ENCODE data around the gene FAM241B.

FAM241B gene

GRCh38 chr10:69668721-69669120 is 38.7 kb downstream of the FAM241B start:
- no peak for DNase-seq

- DNase-seq = no peak
These were observed 39.4 kb downstream of the FAM241B start for GRCh38 chr10:69669409-69669808.

- no peak for DNase-seq
These were observed 43.5 kb downstream of the FAM241B start for GRCh38 chr10:69673521-69673920.

GRCh38 chr10:69674786-69675185 is 44.7 kb downstream of the FAM241B start:
- no peak for DNase-seq

- DNase-seq = no peak
These were observed 46.3 kb downstream of the FAM241B start for GRCh38 chr10:69676301-69676700.

- DNase-seq = no peak
These were observed 48.1 kb downstream of the FAM241B start for GRCh38 chr10:69677985-69678654.

- DNase-seq = no peak
These were observed 49.7 kb downstream of the FAM241B start for GRCh38 chr10:69679736-69680135.

- DNase-seq = no peak
These were observed 50.6 kb downstream of the FAM241B start for GRCh38 chr10:69680610-69681009.

- DNase-seq = no peak
These were observed 51.4 kb downstream of the FAM241B start for GRCh38 chr10:69681436-69681835.

- no peak for DNase-seq
These were observed 53.0 kb downstream of the FAM241B start for GRCh38 chr10:69682955-69683474.

All from CD4-positive, alpha-beta T cell treated with Interferon gamma for 1 hour (primary cell).